Measurements from ENCODE around the gene ABCC8.

- no peak for TF ChIP-seq EZH2 (IDR thresholded peaks at IDR 0.05; ENCODE audit: borderline replicate concordance, low read depth, low read length, poor library complexity, severe bottlenecking)
- TF ChIP-seq, protein P1, sequence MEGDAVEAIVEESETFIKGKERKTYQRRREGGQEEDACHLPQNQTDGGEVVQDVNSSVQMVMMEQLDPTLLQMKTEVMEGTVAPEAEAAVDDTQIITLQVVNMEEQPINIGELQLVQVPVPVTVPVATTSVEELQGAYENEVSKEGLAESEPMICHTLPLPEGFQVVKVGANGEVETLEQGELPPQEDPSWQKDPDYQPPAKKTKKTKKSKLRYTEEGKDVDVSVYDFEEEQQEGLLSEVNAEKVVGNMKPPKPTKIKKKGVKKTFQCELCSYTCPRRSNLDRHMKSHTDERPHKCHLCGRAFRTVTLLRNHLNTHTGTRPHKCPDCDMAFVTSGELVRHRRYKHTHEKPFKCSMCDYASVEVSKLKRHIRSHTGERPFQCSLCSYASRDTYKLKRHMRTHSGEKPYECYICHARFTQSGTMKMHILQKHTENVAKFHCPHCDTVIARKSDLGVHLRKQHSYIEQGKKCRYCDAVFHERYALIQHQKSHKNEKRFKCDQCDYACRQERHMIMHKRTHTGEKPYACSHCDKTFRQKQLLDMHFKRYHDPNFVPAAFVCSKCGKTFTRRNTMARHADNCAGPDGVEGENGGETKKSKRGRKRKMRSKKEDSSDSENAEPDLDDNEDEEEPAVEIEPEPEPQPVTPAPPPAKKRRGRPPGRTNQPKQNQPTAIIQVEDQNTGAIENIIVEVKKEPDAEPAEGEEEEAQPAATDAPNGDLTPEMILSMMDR (conservative IDR thresholded peaks at IDR 0.05; ENCODE audit: low read depth, low read length): no peak
Measured at GRCh38 chr11:17410606-17411379, 65.9 kb downstream of the ABCC8 start.
